NCI-H748 (cell line): ENCODE data around the gene TMEM190.

ENCODE experiments used
- DNase-seq: peaks from one replicate; lab custom pipeline; 2025; ENCODE audit not compliant: unreplicated experiment; lab: John Stamatoyannopoulos, UW

The TMEM190 gene

DNA sequence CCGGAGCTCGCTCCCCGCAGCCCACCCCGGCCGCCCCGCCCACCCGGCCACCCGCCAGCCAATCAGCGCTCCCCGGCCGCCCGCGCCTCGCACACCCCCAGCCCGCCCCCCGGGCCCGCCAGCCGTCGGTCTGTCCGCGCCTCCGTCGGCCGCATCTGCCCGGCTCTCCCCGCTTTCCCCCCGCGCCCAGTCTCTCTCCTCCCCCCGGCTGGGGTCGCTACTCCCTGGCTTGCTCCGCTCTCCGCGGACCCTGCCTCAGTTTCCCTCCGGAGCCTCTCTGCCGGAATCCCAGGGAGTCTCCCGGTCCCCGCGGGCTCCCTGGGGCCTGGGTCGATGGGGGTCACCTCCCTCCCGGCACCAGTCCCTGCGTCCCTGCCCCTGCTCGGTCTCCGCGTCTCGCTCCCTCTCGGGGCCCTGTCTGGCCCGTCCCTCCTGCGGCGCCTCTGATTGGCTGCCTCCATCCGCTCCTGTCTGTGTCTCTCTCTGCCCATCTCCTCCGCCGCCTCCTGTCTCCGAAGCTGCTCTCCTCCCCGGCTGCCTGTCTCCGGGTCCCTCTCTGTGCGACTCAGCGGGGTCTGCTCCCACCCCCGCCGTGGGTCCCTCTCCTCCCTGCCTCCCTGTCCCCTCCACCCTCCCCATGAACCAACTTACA lies 6.8 kb upstream of the TMEM190 start:
- DNase-seq, result peak; percentile 84

DNA sequence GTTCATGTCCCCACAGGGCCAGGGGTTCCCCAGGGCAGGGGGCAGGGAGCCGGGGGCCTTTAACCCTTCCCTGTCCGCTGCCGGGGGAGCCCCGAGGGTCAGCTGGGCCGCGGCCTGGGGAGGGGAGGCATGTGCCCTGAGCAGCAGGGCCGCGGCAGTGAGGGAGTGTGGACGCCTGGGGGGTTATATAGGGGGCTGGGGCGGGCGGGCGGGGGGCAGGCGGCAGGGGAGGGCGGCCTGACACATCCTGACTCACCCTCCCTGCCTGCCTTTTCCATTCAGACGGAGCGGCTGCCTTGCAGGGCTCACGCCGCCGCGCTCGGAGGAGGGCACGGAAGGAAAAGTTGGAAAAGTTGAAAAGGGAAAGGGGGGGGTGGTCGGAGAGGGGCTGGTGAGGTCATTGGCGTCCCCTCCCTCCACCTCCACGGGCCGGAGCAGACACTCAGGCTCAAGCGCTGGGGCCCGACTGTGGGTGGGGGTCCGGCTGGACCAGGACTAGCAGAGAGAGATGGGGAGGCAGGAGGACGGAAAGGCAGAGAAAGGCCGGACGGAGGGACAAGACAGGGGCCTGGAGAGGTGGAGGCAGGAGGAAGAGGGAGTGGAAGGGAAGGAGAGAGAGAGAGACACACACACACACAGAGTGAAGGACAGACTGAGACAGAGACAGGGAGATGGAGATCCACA lies 6.2 kb upstream of the TMEM190 start, which contains the start of gene IL11:
Gene IL11, minus strand, starts transcription at position 159 of the 684 bp plus-strand sequence. Its CDS starts 153 bp downstream, at position 6.
- no peak for DNase-seq

DNA sequence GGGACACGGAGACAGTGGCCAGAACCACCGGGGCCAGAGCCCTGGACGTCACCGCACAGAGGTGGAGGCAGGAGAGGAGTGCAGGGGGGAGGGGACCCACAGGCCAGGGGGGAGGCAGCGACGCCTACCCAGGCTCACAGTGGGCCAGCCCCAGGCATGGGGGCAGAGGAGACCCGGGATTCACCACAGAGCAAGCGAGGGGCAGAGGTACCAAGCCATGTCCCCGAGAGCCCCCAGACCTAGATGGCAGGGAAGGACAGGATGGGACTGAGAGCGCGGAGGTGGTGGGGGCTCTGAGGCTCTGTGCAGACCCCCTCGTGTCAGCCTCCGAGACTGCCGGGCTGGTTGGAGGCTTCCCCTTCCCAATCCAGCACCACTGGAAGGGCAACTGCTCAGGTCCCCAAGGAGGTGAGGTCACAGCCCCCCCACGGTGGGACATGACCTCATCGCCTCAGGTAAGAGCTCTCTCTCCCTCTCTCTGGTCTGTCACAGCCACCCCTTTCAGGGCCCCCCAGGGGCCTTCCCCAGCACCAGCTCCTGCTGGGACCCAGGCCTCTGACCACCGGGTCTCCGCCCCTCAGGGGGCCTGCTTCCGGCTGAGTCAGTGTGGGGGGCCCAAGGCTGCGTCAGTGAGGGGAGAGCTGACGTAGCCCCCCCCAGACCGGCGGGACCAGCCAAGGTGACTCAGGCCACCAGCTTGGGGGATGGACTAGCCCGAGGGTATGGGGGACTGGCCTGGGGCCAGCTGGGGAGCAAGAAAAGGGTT lies 4.1 kb upstream of the TMEM190 start:
- DNase-seq, result no peak

DNA sequence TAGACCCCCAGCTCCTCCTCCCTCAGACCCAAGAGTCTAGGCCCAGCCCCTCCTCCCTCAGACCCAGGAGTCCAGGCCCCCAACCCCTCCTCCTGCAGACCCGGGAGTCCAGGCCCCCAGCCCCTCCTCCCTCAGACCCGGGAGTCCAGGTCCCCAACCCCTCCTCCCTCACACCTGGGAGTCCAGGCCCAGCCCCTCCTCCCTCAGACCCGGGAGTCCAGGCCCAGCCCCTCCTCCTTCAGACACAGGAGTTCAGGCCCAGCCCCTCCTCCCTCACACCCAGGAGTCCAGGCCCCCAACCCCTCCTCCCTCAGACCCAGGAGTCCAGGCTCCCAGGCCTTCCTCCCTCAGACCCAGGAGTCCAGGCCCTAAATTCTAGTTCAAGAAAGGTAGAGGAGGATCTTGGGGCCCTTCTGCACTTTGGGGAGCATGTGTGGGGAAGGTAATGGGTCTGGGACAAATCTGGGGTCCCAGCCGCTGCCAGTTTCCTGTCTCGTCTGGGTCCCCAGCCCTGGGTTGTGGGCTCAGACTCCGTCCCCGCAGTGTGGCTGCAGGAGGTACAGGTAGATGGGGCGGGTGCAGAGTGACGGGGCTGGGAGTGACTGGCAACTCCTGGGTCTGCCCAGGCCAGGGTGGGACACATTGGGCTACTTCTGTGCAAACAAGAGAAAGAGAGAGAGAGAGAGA lies 3.2 kb upstream of the TMEM190 start:
- no peak for DNase-seq

DNA sequence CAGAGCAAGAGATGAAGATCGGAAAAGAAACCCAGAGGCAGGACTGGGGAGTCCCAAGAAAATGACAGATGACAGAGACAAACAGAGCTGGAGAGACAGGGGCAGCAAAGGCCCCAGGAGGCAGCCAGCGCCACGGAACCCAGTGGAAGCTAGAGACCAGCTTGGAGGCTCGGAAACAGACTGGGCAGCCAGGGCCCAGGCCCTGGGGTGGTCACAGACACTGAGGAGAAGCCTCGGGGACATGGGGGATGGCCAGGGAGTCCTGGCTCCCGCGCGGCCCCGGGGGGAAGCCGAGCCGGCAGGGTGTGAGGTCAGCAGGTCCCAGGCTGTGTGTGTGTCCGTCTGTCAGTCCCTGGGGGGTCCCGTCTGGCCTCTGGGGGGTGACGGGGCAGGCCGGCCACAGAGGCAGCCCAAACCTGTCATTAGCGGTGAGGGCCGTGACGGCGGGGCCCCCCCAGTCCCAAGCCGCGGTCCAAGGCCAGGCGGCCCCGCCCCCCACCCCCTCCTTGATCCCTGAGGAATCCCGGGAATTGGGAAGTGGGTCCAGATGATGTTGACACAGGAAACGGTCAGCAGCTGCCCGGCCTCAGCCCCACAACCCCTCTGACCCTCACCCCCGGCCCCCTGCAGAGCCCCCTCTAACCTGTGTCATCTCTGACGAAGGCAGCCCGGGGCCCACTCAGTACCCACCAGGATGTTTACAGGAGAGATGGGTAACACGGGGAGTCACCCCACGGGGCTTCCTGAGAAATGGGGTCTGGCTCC lies 2.5 kb upstream of the TMEM190 start:
- no peak for DNase-seq

DNA sequence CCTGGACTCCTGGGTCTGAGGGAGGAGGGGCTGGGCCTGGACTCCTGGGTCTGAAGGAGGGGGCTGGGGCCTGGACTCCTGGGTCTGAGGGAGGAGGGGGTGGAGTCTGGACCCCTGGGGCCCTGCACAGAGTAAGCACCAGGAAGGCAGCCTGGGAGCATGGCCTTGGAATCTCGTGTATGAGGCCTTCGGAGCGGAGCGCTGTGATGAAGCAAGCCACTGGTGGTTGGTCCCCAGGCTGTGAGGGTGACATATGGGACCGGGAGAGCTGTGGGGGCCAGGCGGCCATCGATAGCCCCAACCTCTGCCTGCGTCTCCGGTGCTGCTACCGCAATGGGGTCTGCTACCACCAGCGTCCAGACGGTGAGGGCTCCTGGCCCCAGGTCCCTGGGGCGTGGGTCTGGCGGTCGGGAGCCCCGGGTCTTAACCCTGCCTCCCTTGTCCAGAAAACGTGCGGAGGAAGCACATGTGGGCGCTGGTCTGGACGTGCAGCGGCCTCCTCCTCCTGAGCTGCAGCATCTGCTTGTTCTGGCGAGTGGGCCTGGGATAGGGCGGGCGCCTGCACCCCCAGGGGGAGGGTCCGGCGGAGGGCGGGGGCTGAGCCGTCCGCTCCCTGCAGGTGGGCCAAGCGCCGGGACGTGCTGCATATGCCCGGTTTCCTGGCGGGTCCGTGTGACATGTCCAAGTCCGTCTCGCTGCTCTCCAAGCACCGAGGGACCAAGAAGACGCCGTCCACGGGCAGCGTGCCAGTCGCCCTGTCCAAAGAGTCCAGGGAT lies 918 bp downstream of the TMEM190 start:
- DNase-seq, result peak; percentile 33

DNA sequence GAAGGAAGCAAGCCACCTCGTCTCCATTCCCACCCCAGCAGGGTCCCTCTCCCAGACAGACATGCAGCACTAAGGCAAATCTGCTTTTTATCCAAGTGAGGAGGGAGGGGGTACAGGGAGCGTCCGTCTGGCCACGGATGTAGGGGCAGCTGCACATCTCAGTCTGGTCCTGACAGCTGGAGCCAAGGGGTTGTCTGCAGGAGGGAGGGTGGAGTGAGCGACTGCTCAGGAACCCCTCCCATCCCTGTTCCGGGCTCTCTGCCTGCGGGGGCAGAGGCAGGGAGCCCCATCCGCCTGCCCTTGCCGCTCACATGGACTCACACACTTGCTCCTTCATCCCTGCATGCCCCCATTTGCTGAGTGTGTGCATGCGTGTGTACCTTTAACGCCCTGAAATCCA lies 2.5 kb downstream of the TMEM190 start:
- no peak for DNase-seq

DNA sequence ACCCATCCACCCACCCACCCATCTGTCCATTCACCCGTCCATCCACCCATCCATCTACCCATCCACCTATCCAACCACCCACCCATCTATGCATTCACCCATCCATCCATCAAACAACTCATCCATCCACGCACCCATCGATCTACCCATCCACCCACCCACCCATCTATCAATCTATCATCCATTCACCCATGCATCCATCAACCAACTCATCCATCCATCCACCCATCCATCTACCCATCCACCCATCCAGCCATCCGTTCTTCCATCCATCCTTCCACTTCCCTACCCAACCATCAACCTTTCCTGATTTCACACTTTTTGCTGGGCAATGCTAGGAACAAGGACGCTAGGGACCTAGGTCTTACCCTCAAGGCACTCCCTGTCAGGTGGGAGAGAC lies 5.4 kb downstream of the TMEM190 start:
- DNase-seq, result no peak

DNA sequence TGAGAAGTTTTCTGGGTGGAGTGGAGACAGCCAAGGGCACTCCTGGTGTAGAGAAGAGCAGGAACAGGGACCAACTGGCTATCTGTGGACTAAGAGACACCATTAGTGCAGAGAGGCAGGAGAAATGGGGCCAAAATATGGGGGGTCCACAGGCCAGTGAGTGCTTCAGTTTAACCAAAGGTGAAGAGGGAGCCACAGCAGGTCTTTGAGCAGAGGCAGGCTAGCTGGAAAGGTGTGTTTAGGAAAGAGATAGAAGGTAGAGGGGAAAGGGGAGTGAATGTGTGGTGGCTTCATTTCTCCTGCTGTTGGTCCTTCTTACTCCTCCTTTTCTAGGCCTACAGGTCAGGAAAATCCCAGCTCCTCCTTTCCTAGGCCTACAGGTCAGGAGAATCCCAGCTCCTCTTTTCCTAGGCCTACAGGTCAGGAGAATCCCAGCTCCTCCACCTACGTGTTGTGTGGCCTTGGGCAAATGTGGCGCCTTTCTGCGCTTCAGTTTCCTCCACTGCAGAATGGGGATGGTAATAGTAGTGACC lies 6.0 kb downstream of the TMEM190 start:
- no peak for DNase-seq

DNA sequence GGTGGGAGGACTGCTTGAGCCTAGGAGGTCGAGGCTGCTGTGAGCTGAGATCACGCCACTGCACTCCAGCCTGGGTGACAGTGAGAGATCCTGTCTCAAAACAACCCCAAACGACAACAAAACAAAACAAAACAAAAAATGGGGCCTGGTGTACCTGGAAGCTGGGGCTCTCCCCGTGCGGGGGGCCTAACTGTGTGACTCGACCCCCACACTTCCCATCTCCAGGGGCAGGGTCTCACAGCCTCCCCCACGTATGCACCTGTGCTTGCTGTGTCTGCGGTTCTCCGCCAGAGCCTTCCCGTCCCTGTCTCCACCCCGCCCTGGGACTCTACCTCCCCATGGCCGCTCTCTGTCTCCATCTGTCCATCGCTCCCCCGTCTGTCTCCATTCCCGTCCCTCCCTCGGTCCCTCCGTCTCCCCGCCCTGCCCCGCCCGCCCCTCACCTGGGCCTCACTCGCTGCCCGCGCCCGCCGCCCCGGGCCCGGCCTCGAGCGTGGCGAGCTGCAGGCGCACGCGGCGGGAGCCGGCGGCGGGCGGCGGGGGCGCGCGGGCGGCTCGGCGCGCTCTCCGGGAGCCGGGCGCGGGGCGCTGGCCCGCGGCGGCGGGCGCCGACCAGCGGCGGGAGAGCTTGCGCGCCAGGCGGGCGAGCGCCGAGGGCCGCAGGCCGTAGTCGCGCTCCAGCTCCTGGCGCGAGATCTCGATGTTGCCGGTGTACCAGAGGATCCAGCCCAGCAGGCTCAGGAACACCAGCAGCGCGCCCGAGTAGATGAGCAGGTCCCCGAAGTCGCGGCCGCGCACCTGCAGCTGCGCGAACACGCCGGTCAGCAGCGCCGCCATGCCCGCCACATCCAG lies 6.9 kb downstream of the TMEM190 start:
- peak; percentile 85 for DNase-seq

DNA sequence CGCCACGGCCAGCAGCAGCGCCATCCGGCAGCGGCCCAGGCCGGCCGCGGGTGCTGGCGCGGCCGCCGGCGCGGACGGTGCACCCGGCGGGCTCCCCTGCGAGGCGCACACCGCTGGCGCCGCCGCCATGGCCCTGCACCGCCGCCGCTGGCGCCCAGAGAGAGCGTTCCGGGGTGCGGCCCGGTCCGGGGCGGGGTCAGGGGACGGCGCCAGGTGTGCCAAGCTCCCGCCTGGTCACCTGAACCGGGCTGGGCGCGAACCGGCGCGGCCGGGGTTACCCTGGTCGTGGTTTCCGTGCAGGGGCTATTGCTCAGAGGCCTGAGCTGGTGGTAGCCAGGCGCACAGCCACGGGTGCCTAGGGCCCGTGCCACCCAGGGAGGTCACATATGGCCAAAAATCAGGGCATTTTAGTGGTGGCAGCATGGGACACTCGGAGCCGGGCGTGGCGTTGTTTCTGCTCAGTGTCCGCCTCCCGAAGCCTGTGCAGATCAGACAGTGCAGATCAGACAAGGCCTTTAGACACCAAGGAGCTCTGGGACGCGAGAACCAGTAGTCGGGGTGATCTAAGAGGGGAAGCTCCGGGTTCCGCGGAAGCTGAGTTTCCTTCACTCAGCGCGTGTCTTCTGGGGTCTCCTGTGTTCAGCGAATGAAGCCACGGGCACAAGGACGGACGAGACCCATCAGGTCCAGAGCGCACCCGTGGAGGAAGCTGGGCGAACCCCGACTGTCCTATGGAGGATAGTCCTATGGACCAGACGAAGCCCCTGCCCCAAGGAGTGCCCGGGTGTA lies 7.7 kb downstream of the TMEM190 start, which contains the start of gene TMEM238:
Gene TMEM238, minus strand, starts transcription at position 162 of the 789 bp plus-strand sequence. Its CDS starts 33 bp downstream, at position 129.
- peak; percentile 78 for DNase-seq

DNA sequence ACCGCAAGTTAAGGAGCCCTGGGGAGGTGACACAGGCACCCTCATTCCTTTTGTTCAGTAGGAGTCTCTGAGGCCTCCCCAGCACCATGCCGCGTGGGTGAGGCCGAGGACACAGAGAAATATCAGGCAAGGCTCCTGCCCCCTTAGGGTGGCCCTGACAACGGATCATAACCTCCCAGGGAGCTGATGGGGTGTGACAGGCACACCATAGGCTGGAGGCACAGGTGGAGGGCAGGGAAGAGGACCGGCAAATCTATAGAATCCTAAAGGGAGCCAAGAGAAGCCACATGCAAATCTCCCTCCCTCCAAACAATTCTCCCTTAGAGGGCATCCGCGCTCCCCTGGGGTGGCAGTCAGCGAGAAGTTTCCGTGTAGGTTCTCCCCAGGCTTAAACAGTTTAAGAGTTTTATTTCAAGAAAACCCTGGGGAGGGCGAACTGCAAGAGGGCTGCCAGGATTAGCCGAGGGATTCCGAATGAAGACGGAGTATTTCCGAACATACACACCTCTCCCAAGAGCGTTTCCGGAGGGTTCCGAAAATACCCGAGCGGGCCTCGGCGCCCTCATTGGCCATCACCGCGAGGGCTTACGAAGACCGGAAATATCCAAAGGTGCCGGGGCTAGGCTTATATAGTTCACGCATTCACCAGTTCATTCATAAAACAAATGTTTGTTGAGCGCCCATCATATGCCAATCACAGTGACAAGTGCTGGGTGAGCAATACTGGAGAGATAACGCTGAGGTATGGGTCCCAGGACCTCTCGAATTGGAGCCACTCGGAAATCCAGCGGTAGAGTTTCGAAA lies 8.5 kb downstream of the TMEM190 start:
- peak; percentile 98 for DNase-seq

DNA sequence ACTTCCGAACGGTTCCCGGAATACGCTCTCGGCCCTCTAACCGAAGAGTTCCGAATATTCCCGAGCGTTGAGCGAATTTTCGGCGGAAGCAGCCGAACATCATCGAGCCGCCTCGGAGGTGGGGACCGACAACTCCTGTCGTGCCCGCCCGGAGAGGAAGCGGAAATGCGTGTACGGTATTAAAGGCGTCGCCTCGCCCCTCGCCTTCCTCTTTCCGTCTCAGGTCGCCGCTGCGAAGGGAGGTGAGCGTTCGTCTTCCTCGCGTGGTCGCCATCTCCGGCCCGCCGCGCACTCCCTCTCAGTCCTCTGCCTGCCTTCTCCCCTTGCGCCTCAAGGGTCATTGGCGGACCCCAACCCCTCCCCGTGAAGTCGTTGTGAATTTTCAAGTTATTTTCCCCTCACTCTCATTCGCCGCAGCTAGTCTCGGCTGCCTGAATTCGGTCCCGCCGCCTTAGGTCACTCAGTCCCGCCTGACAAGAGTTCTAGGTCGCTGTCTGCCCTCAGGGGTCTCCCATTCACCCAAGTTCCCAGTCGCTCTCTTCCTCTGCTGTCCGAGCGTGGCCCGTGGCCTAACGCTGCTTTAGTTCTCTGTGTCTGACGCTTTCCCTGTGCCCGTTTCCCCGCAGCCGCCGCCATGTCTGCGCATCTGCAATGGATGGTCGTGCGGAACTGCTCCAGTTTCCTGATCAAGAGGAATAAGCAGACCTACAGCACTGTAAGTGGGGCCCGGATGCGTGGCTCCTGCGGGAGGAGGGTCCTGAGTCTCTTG lies 9.3 kb downstream of the TMEM190 start, which contains the start of gene RPL28:
Gene RPL28, plus strand, starts transcription at position 209 of the 769 bp plus-strand sequence. Its CDS starts 426 bp downstream, at position 635.
- peak; percentile 99 for DNase-seq

DNA sequence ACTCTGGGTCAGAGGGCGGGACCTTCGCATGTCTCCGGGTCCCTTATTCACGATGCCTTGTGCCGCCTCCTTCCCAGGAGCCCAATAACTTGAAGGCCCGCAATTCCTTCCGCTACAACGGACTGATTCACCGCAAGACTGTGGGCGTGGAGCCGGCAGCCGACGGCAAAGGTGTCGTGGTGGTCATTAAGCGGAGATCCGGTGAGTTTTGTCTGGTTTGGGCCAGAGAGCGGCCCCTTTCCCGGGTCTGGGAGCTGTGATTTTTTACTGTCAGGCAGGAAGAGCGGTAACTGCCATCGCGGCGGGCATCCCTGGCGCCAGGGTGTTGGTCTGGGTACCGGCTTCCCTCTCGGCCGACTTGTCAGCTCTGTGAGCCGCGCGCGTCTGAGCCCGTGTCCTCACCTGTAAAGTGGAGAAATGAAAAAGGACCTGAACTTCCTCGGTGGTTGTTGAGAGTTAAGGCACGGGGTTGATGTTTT lies 9.9 kb downstream of the TMEM190 start:
- no peak for DNase-seq

DNA sequence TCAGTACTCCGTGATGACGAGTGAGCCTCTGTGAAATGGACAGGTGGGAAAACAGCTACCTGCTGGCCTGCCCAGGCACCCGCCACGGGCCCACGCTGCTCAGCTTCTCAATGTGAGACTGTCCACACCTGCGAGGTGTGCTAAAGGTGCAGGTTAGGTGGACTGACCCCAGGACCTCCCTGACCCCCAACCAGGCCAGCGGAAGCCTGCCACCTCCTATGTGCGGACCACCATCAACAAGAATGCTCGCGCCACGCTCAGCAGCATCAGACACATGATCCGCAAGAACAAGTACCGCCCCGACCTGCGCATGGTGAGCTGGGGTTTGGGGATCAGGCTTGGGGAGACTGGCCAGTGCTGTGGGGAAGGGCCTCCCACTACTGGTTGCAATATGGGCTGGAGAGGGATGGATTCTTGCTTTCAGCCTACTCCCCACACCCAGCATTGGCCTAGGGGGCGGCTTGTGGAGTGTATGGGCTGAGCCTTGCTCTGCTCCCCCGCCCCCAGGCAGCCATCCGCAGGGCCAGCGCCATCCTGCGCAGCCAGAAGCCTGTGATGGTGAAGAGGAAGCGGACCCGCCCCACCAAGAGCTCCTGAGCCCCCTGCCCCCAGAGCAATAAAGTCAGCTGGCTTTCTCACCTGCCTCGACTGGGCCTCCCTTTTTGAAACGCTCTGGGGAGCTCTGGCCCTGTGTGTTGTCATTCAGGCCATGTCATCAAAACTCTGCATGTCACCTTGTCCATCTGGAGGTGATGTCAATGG lies 11.3 kb downstream of the TMEM190 start:
- DNase-seq, result no peak
